ENCODE data around the gene ELOVL1.

- TF ChIP-seq MAX (IDR thresholded peaks at IDR 0.05): no peak
- no peak for TF ChIP-seq CEBPB (IDR thresholded peaks at IDR 0.05)
- TF ChIP-seq CREB1 (IDR thresholded peaks at IDR 0.05; ENCODE audit: low read depth): no peak
- TF ChIP-seq EP300 (IDR thresholded peaks at IDR 0.05; ENCODE audit: borderline replicate concordance): no peak
- TF ChIP-seq RAD21 (IDR thresholded peaks at IDR 0.05; ENCODE audit: low read depth): no peak
These were observed 18.9 kb upstream of the ELOVL1 start for GRCh38 chr1:43386676-43387075.
